Spleen (tissue), 7 donors: ENCODE results near the gene SCN4B.

Experiments used
- POLR2A ChIP-seq, 3 donors: fragments of 450-650 bp; IDR thresholded peaks; one replicate each; pipeline ENCODE4 v1.5.1; 2017; ENCODE audit warnings: antibody characterized with exemption in 3 of 3, mild to moderate bottlenecking in 1 of 3
- POLR2AphosphoS5 ChIP-seq, 3 donors: sonication (generic); formaldehyde crosslinking; IDR thresholded peaks; one replicate each; pipeline ENCODE4 v1.5.1; 2017; ENCODE audit warnings: antibody characterized with exemption in 3 of 3
- TF ChIP-seq, protein P1 (sequence below), 11 experiments: fragments of 200-600 bp in 7 of 11; fragments of 450-650 bp in 4 of 11; sonication (generic) in 4 of 11; IDR thresholded peaks in 8 of 11; conservative IDR thresholded peaks in 3 of 11; 1 replicate in 7 of 11; 2 replicates in 4 of 11; pipeline versions ENCODE4 v1.4.0 to v1.8.0; 2016 to 2021; ENCODE audit warnings: antibody characterized with exemption in 11 of 11, inconsistent platforms in 4 of 11, mild to moderate bottlenecking in 1 of 11
- donor health status: DM: no; HTN: no; CAD: no; lungs with moderate emphysema.
- donor health status: DM: no; HTN: no; CAD: no.
- donor health status: DM: no; HTN: no; CAD: no.

DNA sequence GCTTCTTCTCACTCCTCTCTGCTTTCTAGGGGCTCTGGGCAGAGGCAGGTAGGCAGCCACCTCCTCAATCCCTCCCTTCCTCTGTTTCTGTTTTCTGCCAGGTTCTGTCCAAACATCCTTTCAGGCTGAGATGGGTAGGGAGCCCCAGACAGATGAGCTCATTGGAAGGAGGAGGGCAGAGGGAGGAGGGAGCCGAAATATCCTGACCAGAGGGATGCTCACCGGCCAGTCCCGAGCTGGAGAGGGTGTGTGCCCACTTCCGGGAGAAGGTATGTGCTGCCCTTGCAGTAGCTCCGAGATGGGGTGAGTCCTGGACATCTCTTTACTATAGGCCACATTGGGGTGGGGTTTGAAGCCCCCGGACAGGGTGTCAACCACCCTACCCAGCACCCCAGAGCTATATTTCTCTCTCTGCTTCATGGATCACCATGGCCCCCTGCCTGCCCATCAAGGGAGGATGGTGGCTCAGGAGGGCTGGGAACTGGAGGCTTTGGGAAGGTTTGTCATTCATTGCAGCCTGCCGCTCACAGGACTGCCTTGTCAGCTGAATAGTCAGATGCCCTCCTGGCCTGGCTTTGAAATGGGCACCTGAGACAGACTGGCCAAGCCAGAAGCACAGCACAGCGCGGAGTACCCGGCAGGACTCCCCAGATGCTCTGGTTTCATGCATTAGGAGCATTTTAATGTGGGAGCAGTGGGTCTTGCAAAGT lies 4.7 kb upstream of the SCN4B start:
- TF ChIP-seq POLR2A (IDR thresholded peaks at IDR 0.05) (no peak), POLR2AphosphoS5 (IDR thresholded peaks at IDR 0.05) (no peak)
- TF ChIP-seq, protein P1, sequence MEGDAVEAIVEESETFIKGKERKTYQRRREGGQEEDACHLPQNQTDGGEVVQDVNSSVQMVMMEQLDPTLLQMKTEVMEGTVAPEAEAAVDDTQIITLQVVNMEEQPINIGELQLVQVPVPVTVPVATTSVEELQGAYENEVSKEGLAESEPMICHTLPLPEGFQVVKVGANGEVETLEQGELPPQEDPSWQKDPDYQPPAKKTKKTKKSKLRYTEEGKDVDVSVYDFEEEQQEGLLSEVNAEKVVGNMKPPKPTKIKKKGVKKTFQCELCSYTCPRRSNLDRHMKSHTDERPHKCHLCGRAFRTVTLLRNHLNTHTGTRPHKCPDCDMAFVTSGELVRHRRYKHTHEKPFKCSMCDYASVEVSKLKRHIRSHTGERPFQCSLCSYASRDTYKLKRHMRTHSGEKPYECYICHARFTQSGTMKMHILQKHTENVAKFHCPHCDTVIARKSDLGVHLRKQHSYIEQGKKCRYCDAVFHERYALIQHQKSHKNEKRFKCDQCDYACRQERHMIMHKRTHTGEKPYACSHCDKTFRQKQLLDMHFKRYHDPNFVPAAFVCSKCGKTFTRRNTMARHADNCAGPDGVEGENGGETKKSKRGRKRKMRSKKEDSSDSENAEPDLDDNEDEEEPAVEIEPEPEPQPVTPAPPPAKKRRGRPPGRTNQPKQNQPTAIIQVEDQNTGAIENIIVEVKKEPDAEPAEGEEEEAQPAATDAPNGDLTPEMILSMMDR (IDR thresholded peaks at IDR 0.05 in 8 of 11, conservative IDR thresholded peaks at IDR 0.05 in 3 of 11): no peak
